ENCODE measurements around the gene CLIC3.

CLIC3 gene

GRCh38 chr9:137030538-137031527 is 34.5 kb upstream of the CLIC3 start:
- DNase-seq: no peak

GRCh38 chr9:137030006-137030405 is 33.6 kb upstream of the CLIC3 start:
- no peak for DNase-seq

- peak; percentile 26 for DNase-seq
Observed at GRCh38 chr9:137029058-137029936, 32.9 kb upstream of the CLIC3 start.

- peak; percentile 64 for DNase-seq
Observed at GRCh38 chr9:137028263-137029057, 32.1 kb upstream of the CLIC3 start.

GRCh38 chr9:137027369-137028262 is 31.2 kb upstream of the CLIC3 start, which contains the start of gene ABCA2:
TSS of gene ABCA2 (minus strand) at chr9:137028237. CDS start at chr9:137028140, 97 bp downstream.
- DNase-seq: no peak

- no peak for DNase-seq
Observed at GRCh38 chr9:137026828-137027227, 30.5 kb upstream of the CLIC3 start.

- DNase-seq: no peak
Observed at GRCh38 chr9:137026384-137026783, 30.0 kb upstream of the CLIC3 start.

GRCh38 chr9:137025517-137025966 is 29.2 kb upstream of the CLIC3 start:
- peak; percentile 87 for DNase-seq

- DNase-seq: no peak
Observed at GRCh38 chr9:137023583-137023991, 27.2 kb upstream of the CLIC3 start.

- DNase-seq: no peak
Observed at GRCh38 chr9:137023157-137023556, 26.8 kb upstream of the CLIC3 start.

- no peak for DNase-seq
Observed at GRCh38 chr9:137022662-137023008, 26.3 kb upstream of the CLIC3 start.

GRCh38 chr9:137021979-137022661 is 25.8 kb upstream of the CLIC3 start:
- no peak for DNase-seq

- DNase-seq: no peak
Observed at GRCh38 chr9:137021568-137021978, 25.2 kb upstream of the CLIC3 start.

- DNase-seq: no peak
Observed at GRCh38 chr9:137020771-137021567, 24.6 kb upstream of the CLIC3 start.

GRCh38 chr9:137019891-137020683 is 23.7 kb upstream of the CLIC3 start:
- DNase-seq: no peak

- DNase-seq: no peak
Observed at GRCh38 chr9:137018761-137019559, 22.6 kb upstream of the CLIC3 start.

- DNase-seq: no peak
Observed at GRCh38 chr9:137017791-137018497, 21.6 kb upstream of the CLIC3 start.

GRCh38 chr9:137017071-137017470 is 20.7 kb upstream of the CLIC3 start:
- no peak for DNase-seq

All from DMS79 treated with DMSO at 0.1 percent for 48 hours (cell line).